SW 1271 (cell line): ENCODE results near the gene PLXNB2.
"Not testable (repeated sequence)": the region's sequence is repeated elsewhere in the genome, so short reads cannot be mapped to it uniquely, and the experiment has no call there.

Experiments
- DNase-seq, 2 experiments: peaks; one replicate each; lab custom pipeline; 2025; lab: John Stamatoyannopoulos, UW

The PLXNB2 gene

GRCh38 chr22:50326956-50327710 is 19.7 kb upstream of the PLXNB2 start, which contains the start of gene DENND6B:
Gene DENND6B (minus strand): TSS chr22:50327012. CDS start chr22:50326988, 24 bp downstream.
- DNase-seq: peak in 1 of 2 experiments; percentile 75

- DNase-seq: no peak
These were observed 18.9 kb upstream of the PLXNB2 start for GRCh38 chr22:50326225-50326955.

DNA sequence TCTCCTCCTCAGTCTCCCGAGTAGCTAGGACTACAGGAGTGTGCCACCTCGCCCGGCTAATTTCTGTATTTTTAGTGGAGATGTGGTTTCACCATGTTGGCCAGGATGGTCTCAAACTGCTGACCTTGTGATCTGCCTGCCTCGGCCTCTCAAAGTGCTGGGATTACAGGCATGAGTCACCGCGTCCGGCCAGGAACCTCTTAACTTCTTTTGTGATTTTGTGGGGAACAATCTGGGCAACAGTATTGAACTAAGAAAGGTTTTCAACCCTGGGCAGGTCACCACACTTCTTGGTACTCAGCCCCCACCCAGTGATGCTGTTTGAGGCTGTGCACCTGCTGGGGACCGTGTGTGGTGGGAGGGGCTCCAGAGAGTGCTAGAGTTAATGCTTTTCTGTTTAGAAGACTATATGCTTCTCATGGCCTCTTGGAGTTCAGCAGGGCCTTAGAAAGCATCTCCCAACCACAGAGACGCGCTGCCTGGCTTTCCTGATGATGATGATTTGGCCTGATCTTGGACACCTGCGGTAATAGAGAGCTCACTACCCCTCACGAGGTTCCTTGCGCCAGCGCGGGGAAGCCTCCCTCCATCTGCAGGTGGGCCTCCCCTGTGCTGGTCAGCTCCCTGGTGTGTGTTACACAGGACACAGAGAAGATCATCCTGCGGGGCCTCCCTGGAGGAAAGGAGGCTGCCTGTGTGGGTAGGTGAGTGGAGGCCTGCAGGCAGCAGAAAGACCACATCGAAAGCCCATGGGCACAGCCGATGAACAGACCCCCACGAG is 18.2 kb upstream of the PLXNB2 start:
- no peak for DNase-seq

DNA sequence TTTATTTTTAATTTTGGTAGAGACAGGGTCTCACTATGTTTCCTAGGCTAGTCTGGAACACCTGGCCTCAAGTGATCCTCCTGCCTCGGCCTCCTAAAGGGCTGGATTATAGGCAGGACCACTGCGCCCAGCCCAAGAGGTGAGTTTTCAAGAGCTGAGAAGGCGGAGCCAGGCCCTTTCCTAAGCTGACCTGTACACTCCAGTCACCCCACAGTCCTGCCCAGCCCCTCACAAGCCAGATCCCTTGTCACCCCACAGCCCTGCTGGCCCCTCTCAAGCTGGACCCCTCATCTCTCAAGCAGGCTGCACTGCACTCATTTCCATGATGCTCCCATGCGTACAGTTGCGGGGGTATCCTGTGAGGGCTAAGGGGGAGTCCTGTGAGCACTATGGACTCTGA is 16.5 kb upstream of the PLXNB2 start:
- no peak for DNase-seq

GRCh38 chr22:50322382-50323104 is 15.1 kb upstream of the PLXNB2 start:
- not testable (repeated sequence) for DNase-seq

GRCh38 chr22:50320671-50321325 is 13.4 kb upstream of the PLXNB2 start:
- DNase-seq: no peak

- no peak for DNase-seq
These were observed 12.7 kb upstream of the PLXNB2 start for GRCh38 chr22:50320116-50320515.

- no peak for DNase-seq
These were observed 12.1 kb upstream of the PLXNB2 start for GRCh38 chr22:50319503-50319951.

- no peak for DNase-seq
These were observed 11.4 kb upstream of the PLXNB2 start for GRCh38 chr22:50318698-50319411.

- DNase-seq: no peak
These were observed 10.9 kb upstream of the PLXNB2 start for GRCh38 chr22:50318356-50318697.

- no peak for DNase-seq
These were observed 10.2 kb upstream of the PLXNB2 start for GRCh38 chr22:50317674-50318073.

- no peak for DNase-seq
These were observed 9.7 kb upstream of the PLXNB2 start for GRCh38 chr22:50317178-50317577.

DNA sequence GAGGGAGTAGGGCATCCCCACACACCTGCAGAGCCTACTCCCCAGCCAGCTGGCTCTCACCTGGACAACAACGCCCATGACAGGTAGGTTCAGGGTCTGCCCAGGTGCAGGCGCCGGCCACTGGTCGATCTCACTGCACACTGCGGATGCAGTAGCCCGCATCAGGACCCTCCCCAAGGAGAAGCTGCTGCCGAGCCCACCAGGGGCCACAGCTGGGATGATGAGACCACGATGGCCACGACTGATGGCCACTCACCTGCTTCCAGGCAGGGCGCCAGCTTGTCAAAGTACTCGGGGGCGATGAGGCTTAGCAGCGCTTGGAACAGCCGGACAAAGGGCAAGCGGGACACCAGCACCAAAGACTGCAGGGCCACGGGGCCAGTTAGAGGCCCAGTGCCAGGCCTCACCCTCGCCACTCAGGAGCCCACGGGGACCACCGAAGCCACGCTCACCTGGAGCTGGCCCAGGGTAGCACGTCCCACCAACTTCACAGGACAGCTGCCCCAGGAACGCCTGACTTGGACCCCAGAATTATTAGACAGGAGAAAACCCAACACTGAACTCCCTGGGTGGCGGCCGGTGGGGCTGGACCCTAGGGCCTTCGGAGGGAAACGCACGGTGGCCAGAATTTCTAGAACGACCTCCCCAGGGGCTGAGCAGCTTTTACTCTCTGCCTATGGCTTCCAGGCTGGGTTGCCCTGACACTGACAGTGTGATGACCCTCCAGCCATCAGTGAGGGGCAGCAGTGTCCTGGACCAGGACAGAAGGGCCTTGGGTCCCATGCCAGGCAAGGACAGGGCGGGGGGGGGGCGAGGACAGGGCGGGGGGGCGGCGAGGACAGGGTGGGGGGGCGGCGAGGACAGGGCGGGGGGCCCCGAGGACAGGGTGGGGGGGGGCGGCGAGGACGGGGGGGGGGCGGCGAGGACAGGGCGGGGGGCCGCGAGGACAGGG is 8.9 kb upstream of the PLXNB2 start:
- no peak for DNase-seq

- no peak for DNase-seq
These were observed 8.1 kb upstream of the PLXNB2 start for GRCh38 chr22:50315289-50316113.

- no peak for DNase-seq
These were observed 7.2 kb upstream of the PLXNB2 start for GRCh38 chr22:50314455-50315288.

DNA sequence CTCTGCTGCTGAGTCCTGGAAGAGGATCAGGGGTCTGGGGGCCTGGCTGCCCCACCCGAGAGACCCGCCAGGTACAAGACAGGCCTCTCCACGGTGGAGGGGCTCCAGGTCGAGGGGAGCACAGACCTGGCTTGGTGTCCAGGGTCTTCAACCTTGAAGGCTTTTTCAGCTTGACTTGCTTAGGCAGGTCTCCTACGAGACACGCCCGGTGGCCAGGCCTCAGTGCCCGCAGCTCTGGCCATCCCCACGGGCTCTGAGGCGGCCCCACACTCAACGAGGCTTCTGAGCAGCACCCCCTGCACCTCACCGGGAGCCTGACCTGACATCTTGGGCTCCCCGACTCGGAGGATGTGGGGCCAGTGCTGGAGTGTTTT is 6.6 kb upstream of the PLXNB2 start:
- DNase-seq: no peak

GRCh38 chr22:50313600-50313999 is 6.2 kb upstream of the PLXNB2 start:
- no peak for DNase-seq

GRCh38 chr22:50313021-50313420 is 5.6 kb upstream of the PLXNB2 start:
- no peak for DNase-seq
